Activated CD4-positive, alpha-beta T cell treated with anti-CD3 and anti-CD28 coated beads, Interleukin-2, amount 10 ng/mL, durations not matched to agents 24 days and 14 days (primary cell): ENCODE measurements around the gene EVI5L. TPM values are rescaled to one million over a fixed set of nuclear protein-coding genes. Genes with fewer than 3 reads are reported as not detected.
A peak's percentile ranks its signal among the peaks of the same experiment; 100 is the strongest.

Experiments
- DNase-seq: peaks from one replicate; pipeline ENCODE4 v3.0.0; 2022
- H3K27ac Mint-ChIP-seq: one replicate; pipeline ENCODE4 v1.8.0; 2022; ENCODE audit warnings: mild to moderate bottlenecking, mixed read lengths
- H3K27me3 Mint-ChIP-seq: one replicate; pipeline ENCODE4 v1.8.0; 2022; ENCODE audit warnings: mixed read lengths
- H3K36me3 Mint-ChIP-seq: one replicate; pipeline ENCODE4 v1.8.0; 2022; ENCODE audit warnings: low read depth, mild to moderate bottlenecking, mixed read lengths
- H3K4me1 Mint-ChIP-seq: one replicate; pipeline ENCODE4 v1.8.0; 2021; ENCODE audit warnings: mixed read lengths
- H3K4me3 Mint-ChIP-seq: one replicate; pipeline ENCODE4 v1.8.0; 2022; ENCODE audit warnings: mild to moderate bottlenecking, moderate library complexity, mixed read lengths
- H3K9me3 Mint-ChIP-seq: one replicate; pipeline ENCODE4 v1.8.0; 2021; ENCODE audit warnings: mixed read lengths
- intact Hi-C: fragments of 100-400 bp; cut with micrococcal nuclease; formaldehyde crosslinking; loops from one replicate; pipeline ENCODE4 v1.15.1; 2023
- total RNA-seq: library from RNA; stranded (reverse); gene quantifications from 2 replicates; pipeline ENCODE4 v1.2.3, GENCODE V29; 2022

Gene EVI5L
- total RNA-seq, 1 donor from 2014 or later = 4.3 TPM

GRCh38 chr19:7904074-7905020 lies 74.3 kb downstream of the EVI5L start:
- peak overlapping the region; percentile 93 for H3K4me3 Mint-ChIP-seq
- H3K36me3 Mint-ChIP-seq = peaks cover 19% of the 10 kb centered on the region
- H3K27me3 Mint-ChIP-seq = peaks cover 3% of the 10 kb centered on the region
- intact Hi-C loops = no loop called here
- peaks cover 25% of the 10 kb centered on the region for H3K4me1 Mint-ChIP-seq
- DNase-seq = peak; percentile 91
- peak overlapping the region; percentile 93 for H3K27ac Mint-ChIP-seq
- no peaks in the 10 kb centered on the region for H3K9me3 Mint-ChIP-seq

GRCh38 chr19:7905268-7905667 lies 75.2 kb downstream of the EVI5L start:
- peak; percentile 59 for DNase-seq
- peaks cover 25% of the 10 kb centered on the region for H3K4me1 Mint-ChIP-seq
- peaks cover 3% of the 10 kb centered on the region for H3K27me3 Mint-ChIP-seq
- H3K9me3 Mint-ChIP-seq = no peaks in the 10 kb centered on the region
- intact Hi-C loops = no loop called here
- H3K36me3 Mint-ChIP-seq = peaks cover 19% of the 10 kb centered on the region
- peak overlapping the region; percentile 93 for H3K27ac Mint-ChIP-seq
- peak overlapping the region; percentile 92 for H3K4me3 Mint-ChIP-seq

- DNase-seq = no peak
- Mint-ChIP-seq H3K27me3 (peaks cover 3% of the 10 kb centered on the region), H3K27ac (peak overlapping the region; percentile 87), H3K4me3 (peak overlapping the region; percentile 92), H3K9me3 (no peaks in the 10 kb centered on the region), H3K36me3 (peaks cover 24% of the 10 kb centered on the region), H3K4me1 (peaks cover 25% of the 10 kb centered on the region)
- intact Hi-C loops = no loop called here
These were observed 75.8 kb downstream of the EVI5L start for GRCh38 chr19:7905859-7906258.

- Mint-ChIP-seq H3K36me3 (peaks cover 33% of the 10 kb centered on the region), H3K4me3 (no peak overlapping the region), H3K27ac (no peak overlapping the region), H3K4me1 (peaks cover 25% of the 10 kb centered on the region), H3K9me3 (no peaks in the 10 kb centered on the region), H3K27me3 (peaks cover 3% of the 10 kb centered on the region)
- intact Hi-C loops = no loop called here
- DNase-seq = no peak
These were observed 77.1 kb downstream of the EVI5L start for GRCh38 chr19:7907122-7907521.

DNA sequence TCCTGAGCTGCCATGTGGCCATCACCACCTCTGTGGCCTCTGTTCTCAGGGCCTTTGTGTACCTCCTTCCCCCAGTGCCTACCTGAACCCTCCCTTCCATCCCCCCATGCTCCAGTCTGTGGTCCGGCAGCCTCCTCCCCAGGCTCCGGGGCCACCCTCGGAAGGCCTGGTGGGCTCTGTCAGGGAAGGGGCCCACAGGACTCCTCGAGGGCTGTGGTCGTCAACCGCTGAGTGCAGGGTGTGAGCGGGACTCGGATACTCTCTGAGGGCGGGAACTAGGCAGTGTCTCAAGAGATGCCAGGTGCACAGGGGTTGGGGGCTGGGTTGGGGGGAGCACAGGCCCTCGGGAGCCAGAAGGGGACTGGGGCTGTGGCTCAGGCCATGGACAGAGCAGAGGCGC lies 77.5 kb downstream of the EVI5L start:
- intact Hi-C loops = no loop called here

DNA sequence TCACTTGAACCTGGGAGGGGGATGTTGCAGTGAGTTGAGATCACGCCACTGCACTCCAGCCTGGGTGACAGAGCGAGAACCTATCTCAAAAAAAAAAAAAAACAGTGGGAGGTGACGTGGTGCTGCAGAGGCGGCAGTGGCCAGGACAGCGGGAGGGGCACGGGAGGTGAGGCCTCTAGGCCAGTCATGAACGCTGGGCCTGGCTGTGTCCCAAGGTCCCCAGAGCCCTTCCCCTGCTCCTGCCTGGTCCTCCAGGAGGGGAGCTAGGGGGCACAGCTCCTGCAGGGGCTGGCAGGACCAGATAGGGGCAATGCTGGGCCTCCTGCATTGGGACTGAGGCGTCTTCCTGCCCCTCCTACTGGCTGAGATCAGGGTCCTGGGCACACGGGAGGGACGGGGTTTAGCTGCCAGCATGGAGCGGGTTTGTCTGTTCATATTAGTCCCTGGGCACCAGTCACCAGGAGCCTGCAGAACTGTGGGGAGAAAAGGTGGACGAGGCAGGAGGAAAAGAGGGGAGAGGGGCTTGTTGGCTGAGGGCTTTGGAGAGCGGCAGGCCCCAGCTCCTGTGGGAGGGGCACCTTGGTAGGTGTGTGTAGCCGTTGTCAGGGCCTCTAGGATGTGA lies 78.2 kb downstream of the EVI5L start:
- Mint-ChIP-seq H3K36me3 (peaks cover 38% of the 10 kb centered on the region), H3K9me3 (no peaks in the 10 kb centered on the region), H3K4me1 (peaks cover 19% of the 10 kb centered on the region), H3K27ac (no peak overlapping the region), H3K4me3 (no peak overlapping the region), H3K27me3 (peaks cover 3% of the 10 kb centered on the region)
- no peak for DNase-seq
- intact Hi-C loops = no loop called here

More for the DNA sequence above, 77.5 kb downstream of the EVI5L start:
- DNase-seq = no peak
- H3K9me3 Mint-ChIP-seq = no peaks in the 10 kb centered on the region
- H3K4me3 Mint-ChIP-seq = no peak overlapping the region
- H3K36me3 Mint-ChIP-seq = peaks cover 34% of the 10 kb centered on the region
- H3K4me1 Mint-ChIP-seq = peaks cover 23% of the 10 kb centered on the region
- peaks cover 3% of the 10 kb centered on the region for H3K27me3 Mint-ChIP-seq
- no peak overlapping the region for H3K27ac Mint-ChIP-seq

DNA sequence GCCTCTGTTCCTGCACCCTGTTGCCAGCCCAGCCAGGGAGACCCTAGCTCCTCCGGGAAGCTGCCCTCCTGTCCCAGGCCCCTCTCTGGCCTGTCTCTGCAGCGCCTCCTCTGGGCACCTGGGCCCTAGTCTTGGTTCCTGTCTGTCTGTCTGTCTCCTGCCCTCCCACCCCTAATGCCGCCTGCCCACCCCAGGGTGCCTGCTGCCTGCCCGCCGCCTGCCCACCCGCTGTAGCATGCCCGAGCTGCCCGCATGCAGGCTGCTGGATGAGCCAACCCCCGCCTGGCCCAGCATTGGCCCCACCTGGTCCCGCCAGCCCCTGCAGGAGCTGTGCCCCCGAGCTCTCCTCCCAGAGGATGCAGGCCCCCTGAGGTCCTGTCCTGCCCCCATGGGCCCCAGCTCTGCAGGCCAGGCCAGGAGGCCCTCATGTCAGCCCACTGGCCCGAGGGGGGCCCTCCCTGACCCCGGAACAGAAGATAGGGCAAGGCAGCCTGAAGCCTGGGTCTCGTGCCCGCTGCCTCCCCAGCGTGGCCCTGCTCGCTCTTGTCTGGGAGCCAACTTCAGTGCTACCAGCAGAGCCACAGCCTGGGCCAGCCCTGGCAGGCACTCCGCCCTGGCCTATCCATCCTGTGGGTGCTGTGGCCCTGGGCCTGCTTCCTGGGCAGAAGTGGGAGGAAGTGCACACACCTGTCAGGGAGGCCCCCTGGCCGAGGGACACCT lies 78.9 kb downstream of the EVI5L start:
- no peak overlapping the region for H3K4me3 Mint-ChIP-seq
- peaks cover 37% of the 10 kb centered on the region for H3K36me3 Mint-ChIP-seq
- peaks cover 15% of the 10 kb centered on the region for H3K4me1 Mint-ChIP-seq
- peak; percentile 55 for DNase-seq
- intact Hi-C loops = no loop called here
- no peak overlapping the region for H3K27ac Mint-ChIP-seq
- H3K27me3 Mint-ChIP-seq = no peaks in the 10 kb centered on the region
- no peaks in the 10 kb centered on the region for H3K9me3 Mint-ChIP-seq

DNA sequence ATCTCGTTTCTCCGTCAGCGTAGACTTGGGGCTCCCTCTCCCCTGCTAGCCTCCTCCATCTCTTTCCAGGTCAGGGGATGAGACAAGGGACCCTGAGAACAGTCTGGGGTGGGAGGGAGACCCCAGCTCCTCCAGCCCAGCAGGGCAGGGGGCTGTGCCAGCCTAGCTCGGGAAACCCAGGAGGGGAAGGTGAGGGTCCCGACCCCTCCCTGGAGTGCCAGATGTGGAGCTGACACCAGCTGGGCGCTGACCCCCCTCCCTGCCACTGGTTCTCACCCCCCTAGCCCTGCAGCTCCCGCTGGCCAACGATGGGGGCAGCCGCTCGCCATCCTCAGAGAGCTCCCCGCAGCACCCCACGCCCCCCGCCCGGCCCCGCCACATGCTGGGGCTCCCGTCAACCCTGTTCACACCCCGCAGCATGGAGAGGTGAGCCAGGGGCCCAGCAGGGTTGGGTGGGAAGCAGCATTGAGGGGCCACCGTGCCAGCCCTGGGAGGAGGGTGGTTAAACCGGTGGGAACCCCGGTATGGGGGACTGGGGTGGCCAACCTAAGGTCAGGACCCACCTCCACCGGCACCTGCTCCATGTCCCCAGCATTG lies 79.6 kb downstream of the EVI5L start:
- Mint-ChIP-seq H3K4me3 (no peak overlapping the region), H3K27me3 (no peaks in the 10 kb centered on the region), H3K27ac (no peak overlapping the region), H3K9me3 (no peaks in the 10 kb centered on the region), H3K36me3 (peaks cover 37% of the 10 kb centered on the region), H3K4me1 (peaks cover 13% of the 10 kb centered on the region)
- intact Hi-C loops = no loop called here
- no peak for DNase-seq

- Mint-ChIP-seq H3K9me3 (no peaks in the 10 kb centered on the region), H3K4me3 (no peak overlapping the region), H3K36me3 (peaks cover 33% of the 10 kb centered on the region), H3K27ac (no peak overlapping the region), H3K27me3 (peaks cover 6% of the 10 kb centered on the region), H3K4me1 (peaks cover 8% of the 10 kb centered on the region)
- DNase-seq = no peak
- intact Hi-C loops = no loop called here
These were observed 80.5 kb downstream of the EVI5L start for GRCh38 chr19:7910321-7911161.

DNA sequence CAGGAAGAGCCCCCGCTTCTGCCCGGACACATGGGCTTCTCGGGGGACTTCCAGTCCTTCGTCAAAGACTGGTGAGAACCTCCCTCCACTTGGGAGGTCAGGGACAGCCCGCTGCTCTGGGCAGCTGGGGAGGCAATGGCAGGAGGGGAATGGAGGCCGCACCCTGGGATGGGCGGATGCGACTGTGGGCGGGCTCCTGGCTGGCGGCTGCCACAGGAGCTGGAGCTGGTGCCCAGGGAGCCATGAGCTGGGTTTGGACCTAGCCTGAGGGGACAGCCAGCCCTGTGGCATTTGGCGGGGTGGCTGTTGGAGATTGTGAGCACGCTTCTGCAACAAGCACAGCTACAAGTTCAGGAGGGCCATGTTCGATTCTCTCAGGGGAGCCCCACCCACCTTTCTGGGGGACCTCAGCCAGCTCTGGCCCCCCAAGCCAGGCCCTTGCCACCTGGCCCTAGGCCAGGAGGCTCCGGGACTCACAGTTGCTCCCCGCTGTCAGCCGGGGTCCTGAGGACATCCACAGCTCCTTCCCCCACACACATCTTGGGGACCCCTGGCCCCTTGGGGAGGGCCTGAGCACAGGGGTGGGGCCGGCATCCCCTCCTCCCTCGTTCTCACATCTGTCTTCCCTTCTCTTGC lies 81.6 kb downstream of the EVI5L start:
- DNase-seq = no peak
- intact Hi-C loops = no loop called here
- peaks cover 11% of the 10 kb centered on the region for H3K27me3 Mint-ChIP-seq
- H3K9me3 Mint-ChIP-seq = no peaks in the 10 kb centered on the region
- H3K36me3 Mint-ChIP-seq = peaks cover 30% of the 10 kb centered on the region
- H3K27ac Mint-ChIP-seq = peak overlapping the region; percentile 62
- no peak overlapping the region for H3K4me3 Mint-ChIP-seq
- peaks cover 7% of the 10 kb centered on the region for H3K4me1 Mint-ChIP-seq

DNA sequence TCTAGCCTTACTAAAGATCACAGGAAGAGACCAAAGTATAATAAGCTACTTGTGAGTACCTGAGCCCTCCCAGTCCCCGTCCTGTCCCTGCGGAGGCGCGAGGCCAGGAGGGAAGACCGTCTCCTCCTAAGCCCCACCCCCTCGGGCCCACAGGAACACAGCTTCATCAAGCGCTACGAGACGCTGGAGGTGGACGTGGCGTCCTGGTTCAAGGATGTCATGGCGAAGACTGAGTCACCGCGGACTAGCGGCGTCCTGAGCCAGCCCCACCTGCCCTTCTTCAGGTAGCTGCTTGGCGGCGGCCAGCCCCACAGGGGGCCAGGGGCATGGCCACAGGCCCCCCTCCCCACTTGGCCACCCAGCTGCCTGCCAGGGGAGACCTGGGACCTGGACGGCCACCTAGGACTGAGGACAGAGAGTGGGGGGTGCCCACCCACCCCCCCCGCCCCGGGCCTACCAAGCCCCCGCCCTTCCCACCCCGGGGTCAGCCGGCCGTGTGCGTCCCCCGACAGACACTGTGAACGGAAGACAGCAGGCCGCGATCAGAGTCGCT lies 82.2 kb downstream of the EVI5L start:
- Mint-ChIP-seq H3K27me3 (peaks cover 14% of the 10 kb centered on the region), H3K4me1 (peaks cover 7% of the 10 kb centered on the region), H3K9me3 (no peaks in the 10 kb centered on the region), H3K27ac (no peak overlapping the region), H3K4me3 (no peak overlapping the region), H3K36me3 (peaks cover 30% of the 10 kb centered on the region)
- intact Hi-C loops = no loop called here
- no peak for DNase-seq

- peaks cover 7% of the 10 kb centered on the region for H3K4me1 Mint-ChIP-seq
- intact Hi-C loops = no loop called here
These were observed 82.9 kb downstream of the EVI5L start for GRCh38 chr19:7912697-7913564.

More at GRCh38 chr19:7912697-7913564, 82.9 kb downstream of the EVI5L start:
- Mint-ChIP-seq H3K4me3 (no peak overlapping the region), H3K27me3 (peaks cover 16% of the 10 kb centered on the region), H3K9me3 (no peaks in the 10 kb centered on the region), H3K36me3 (peaks cover 26% of the 10 kb centered on the region), H3K27ac (no peak overlapping the region)
- DNase-seq = no peak
